Chondrocyte (in vitro differentiated cells): ENCODE results near the gene ZNF236. TPM values are rescaled to one million over a fixed set of nuclear protein-coding genes. Genes with fewer than 3 reads are reported as not detected.

ENCODE experiments used
- DNase-seq: peaks from one replicate; pipeline ENCODE4 v3.0.0; 2021; ENCODE audit warnings: mixed read lengths, low spot score
- H3K27ac Mint-ChIP-seq: one replicate; pipeline ENCODE4 v1.8.0; 2021; ENCODE audit warnings: mild to moderate bottlenecking, moderate library complexity, mixed read lengths; ENCODE audit not compliant: unreplicated experiment
- H3K27me3 Mint-ChIP-seq: 2 replicates; pipeline ENCODE4 v1.8.0; 2021; ENCODE audit warnings: low read depth, mixed read lengths
- H3K36me3 Mint-ChIP-seq: 2 replicates; pipeline ENCODE4 v1.8.0; 2021; ENCODE audit warnings: low read depth, mixed read lengths
- H3K4me1 Mint-ChIP-seq: 2 replicates; pipeline ENCODE4 v1.8.0; 2021; ENCODE audit warnings: low read depth, mild to moderate bottlenecking, mixed read lengths
- H3K4me3 Mint-ChIP-seq: one replicate; pipeline ENCODE4 v1.8.0; 2021; ENCODE audit warnings: mild to moderate bottlenecking, moderate library complexity, mixed read lengths; ENCODE audit not compliant: unreplicated experiment
- H3K9me3 Mint-ChIP-seq: 2 replicates; pipeline ENCODE4 v1.8.0; 2021; ENCODE audit warnings: low read depth, mixed read lengths
- CTCF ChIP-seq: fragments of 200-600 bp; sonication (generic); IDR thresholded peaks from 2 replicates; pipeline ENCODE4 v1.5.0; 2021; ENCODE audit warnings: antibody characterized with exemption, mild to moderate bottlenecking, moderate library complexity
- total RNA-seq: library from RNA; stranded (reverse); gene quantifications from 3 replicates; pipeline ENCODE4 v1.2.1, GENCODE V29; 2021

Gene ZNF236
- total RNA-seq, 1 donor from 2014 or later: 14.3 TPM

- Mint-ChIP-seq H3K9me3 (no peaks in the 10 kb centered on the region), H3K27ac (no peak overlapping the region)
- no peak for TF ChIP-seq CTCF
Observed at GRCh38 chr18:76973520-76974266, 151.3 kb downstream of the ZNF236 start.

DNA sequence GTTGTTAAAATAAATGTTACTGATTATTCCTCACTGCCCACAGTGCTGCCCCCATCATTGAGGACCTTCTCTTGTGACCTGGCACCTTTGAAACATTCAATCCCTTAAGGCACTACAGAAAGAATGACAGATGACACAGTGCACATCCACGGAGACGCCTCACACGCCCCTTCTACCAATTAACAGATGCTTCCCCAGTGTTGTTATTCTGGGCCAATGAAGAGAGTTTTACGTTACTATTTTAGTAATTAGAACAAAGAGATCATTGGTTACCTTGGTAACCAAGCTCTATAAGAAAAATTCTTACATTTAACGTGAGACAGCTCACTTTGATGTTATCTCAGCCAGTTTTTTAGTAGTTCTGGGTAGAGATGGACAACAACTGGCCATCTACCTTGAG lies 152.0 kb downstream of the ZNF236 start:
- Mint-ChIP-seq H3K4me1 (no peaks in the 10 kb centered on the region), H3K27me3 (no peaks in the 10 kb centered on the region), H3K4me3 (no peak overlapping the region), H3K36me3 (peaks cover 9% of the 10 kb centered on the region), H3K9me3 (no peaks in the 10 kb centered on the region), H3K27ac (no peak overlapping the region)
- no peak for TF ChIP-seq CTCF
- no peak for DNase-seq

More at GRCh38 chr18:76973520-76974266, 151.3 kb downstream of the ZNF236 start:
- Mint-ChIP-seq H3K4me3 (no peak overlapping the region), H3K4me1 (no peaks in the 10 kb centered on the region), H3K27me3 (no peaks in the 10 kb centered on the region), H3K36me3 (peaks cover 2% of the 10 kb centered on the region)
- DNase-seq: peak; percentile 88

DNA sequence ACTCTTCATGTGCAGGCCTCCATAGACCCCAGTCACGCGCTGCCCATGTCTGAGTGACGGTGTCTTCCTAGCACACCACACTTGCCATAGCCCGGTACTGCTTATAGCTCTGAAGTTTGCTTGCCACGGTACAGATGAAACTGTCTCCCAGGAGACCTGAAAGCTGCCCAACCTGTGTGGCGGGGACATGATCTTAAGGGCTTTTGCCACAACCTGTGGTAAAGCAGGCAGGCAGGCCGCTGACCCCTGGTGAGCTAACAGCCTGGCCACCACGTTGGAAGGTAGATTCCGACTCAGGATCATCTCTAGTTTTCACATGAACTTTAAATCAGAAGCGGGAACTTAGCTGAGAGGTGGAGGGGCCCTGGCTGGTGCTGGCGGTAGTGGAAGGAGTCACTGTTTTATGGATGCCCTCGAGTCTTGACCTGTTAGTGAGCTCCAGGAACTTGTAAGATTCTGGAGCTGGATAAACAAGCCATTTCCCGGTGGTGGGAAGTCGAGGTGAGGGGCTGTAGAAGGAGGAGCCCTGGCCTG lies 153.3 kb downstream of the ZNF236 start:
- H3K27me3 Mint-ChIP-seq: no peaks in the 10 kb centered on the region
- H3K27ac Mint-ChIP-seq: no peak overlapping the region
- no peaks in the 10 kb centered on the region for H3K9me3 Mint-ChIP-seq
- no peak overlapping the region for H3K4me3 Mint-ChIP-seq
- H3K4me1 Mint-ChIP-seq: no peaks in the 10 kb centered on the region
- peaks cover 12% of the 10 kb centered on the region for H3K36me3 Mint-ChIP-seq
- TF ChIP-seq CTCF: no peak
- peak; percentile 54 for DNase-seq

DNA sequence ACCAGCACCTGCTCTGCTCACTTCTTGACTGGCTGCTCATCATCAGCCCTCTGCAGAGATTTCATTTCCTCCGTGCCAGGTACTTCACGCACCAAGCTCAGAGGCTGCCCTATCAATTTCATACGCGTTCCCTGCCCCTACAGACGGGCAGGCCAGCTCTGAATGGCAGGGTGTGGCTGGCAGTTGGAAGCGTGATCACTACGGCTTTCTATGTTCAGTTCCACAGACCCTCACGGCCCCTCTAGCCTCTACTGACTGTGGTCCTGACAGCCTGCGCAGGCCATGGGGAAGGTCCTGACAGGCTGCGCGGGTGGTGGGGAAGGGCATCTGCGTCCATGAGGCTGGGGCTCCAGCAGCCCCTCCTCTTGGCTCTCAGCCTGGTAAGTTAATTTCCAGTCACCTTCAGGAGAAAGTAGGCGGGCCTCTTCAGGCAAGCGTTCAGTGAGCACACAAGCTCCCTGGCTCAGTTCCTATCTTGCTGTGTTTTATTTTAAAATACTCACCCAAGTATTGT lies 154.8 kb downstream of the ZNF236 start:
- H3K4me3 Mint-ChIP-seq: no peak overlapping the region
- no peaks in the 10 kb centered on the region for H3K4me1 Mint-ChIP-seq
- no peaks in the 10 kb centered on the region for H3K9me3 Mint-ChIP-seq
- TF ChIP-seq CTCF: no peak
- H3K27ac Mint-ChIP-seq: no peak overlapping the region
- DNase-seq: peak; percentile 59
- no peaks in the 10 kb centered on the region for H3K27me3 Mint-ChIP-seq
- H3K36me3 Mint-ChIP-seq: peaks cover 12% of the 10 kb centered on the region

DNA sequence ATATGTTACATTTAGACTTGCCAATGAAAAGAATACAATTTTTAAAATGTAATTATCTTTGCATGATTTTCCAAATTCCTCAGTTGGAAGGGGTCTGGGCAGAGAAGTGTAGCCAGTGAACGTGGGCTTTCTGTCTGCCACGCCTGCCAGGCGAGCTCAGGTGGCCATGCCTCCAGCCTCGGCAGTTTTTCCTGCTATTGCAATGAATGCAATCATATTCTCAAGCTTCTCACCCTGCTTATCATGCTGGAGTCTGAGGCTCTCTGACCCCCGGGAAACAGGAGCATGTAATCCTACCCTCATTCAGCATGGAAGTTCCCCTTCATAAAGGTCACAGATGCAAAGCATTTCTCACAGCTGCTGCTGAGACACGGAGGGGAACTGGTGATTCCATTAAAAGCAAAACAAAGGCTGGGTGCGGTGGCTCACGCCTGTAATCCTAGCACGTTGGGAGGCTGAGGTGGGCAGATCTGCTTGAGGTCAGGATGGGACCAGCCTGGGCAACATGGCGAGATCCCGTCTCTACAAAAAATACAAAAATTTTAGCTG lies 155.4 kb downstream of the ZNF236 start:
- no peak for TF ChIP-seq CTCF
- peak; percentile 43 for DNase-seq
- no peak overlapping the region for H3K27ac Mint-ChIP-seq
- no peaks in the 10 kb centered on the region for H3K4me1 Mint-ChIP-seq
- H3K36me3 Mint-ChIP-seq: peaks cover 12% of the 10 kb centered on the region
- H3K9me3 Mint-ChIP-seq: no peaks in the 10 kb centered on the region
- H3K27me3 Mint-ChIP-seq: no peaks in the 10 kb centered on the region
- H3K4me3 Mint-ChIP-seq: no peak overlapping the region
